Subcutaneous adipose tissue (tissue), 4 donors: Measurements from ENCODE around the gene PMS2. TPM values are rescaled to one million over a fixed set of nuclear protein-coding genes. Genes with fewer than 3 reads are reported as not detected.

ENCODE experiments used
- CTCF ChIP-seq: fragments of 450-650 bp; IDR thresholded peaks from one replicate; pipeline ENCODE4 v1.5.1; 2016; ENCODE audit warnings: low read depth, mild to moderate bottlenecking, control low read depth, antibody characterized with exemption, moderate library complexity
- total RNA-seq, 4 donors: library from RNA; depleted of rRNA; stranded (reverse); fragments of >200 nt; gene quantifications; one replicate each; pipeline ENCODE4 v1.1.0, GENCODE V29; 2016

Gene PMS2
- total RNA-seq, 4 donors from 2014 or later: 8.2 to 14.5 (median 12.3) TPM

GRCh38 chr7:6026011-6026819 lies 17.4 kb upstream of the PMS2 start:
- TF ChIP-seq CTCF: no peak

- no peak for TF ChIP-seq CTCF
Measured at GRCh38 chr7:6023974-6024435, 15.2 kb upstream of the PMS2 start.

- TF ChIP-seq CTCF: no peak
Measured at GRCh38 chr7:6022707-6023106, 13.9 kb upstream of the PMS2 start.

GRCh38 chr7:6020371-6021286 lies 11.8 kb upstream of the PMS2 start:
- no peak for TF ChIP-seq CTCF

- TF ChIP-seq CTCF: no peak
Measured at GRCh38 chr7:6016653-6016966, 7.8 kb upstream of the PMS2 start.

- TF ChIP-seq CTCF: no peak
Measured at GRCh38 chr7:6015917-6016652, 7.2 kb upstream of the PMS2 start.
